ENCODE results near the gene PPP2R5E.

- TF ChIP-seq EP300 (IDR thresholded peaks at IDR 0.05), result no peak
- TF ChIP-seq CTCF (IDR thresholded peaks at IDR 0.05), result no peak
These were observed 22.3 kb upstream of the PPP2R5E start for GRCh38 chr14:63565448-63565847.
